Body of pancreas (tissue), 4 donors: ENCODE measurements around the gene DAZAP2.

Experiments used
- POLR2A ChIP-seq, 3 donors: fragments of 450-650 bp; IDR thresholded peaks; one replicate each; pipeline ENCODE4 v1.6.1; 2016; ENCODE audit warnings: antibody characterized with exemption in 3 of 3, mild to moderate bottlenecking in 2 of 3
- TF ChIP-seq, protein P1 (sequence below), 7 experiments: fragments of 450-650 bp in 4 of 7; fragments of 200-600 bp in 3 of 7; sonication (generic) in 3 of 7; IDR thresholded peaks; one replicate each; pipeline ENCODE4 v1.5.1; 2016 to 2019; ENCODE audit warnings: antibody characterized with exemption in 7 of 7

DNA sequence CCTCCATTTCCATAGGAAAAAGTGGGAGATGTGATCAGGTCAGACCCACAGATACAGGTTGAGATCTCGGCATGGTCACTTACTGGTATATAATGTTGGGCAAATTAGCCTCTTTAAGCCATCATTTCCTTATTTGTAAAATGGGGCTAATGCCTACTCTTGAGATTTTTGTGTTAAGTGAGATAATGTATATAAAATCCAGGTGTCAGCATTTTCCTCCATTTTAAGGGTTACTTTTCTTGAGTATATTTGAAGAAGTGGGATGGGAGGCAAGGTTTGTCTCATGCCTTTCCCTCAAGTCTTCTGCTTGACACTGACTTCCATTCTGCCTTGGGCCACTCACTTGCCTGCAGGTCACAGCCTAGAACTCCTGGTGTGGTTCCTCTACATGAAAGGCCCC lies 10.7 kb upstream of the DAZAP2 start:
- no peak for TF ChIP-seq POLR2A (IDR thresholded peaks at IDR 0.05)
- TF ChIP-seq, protein P1, sequence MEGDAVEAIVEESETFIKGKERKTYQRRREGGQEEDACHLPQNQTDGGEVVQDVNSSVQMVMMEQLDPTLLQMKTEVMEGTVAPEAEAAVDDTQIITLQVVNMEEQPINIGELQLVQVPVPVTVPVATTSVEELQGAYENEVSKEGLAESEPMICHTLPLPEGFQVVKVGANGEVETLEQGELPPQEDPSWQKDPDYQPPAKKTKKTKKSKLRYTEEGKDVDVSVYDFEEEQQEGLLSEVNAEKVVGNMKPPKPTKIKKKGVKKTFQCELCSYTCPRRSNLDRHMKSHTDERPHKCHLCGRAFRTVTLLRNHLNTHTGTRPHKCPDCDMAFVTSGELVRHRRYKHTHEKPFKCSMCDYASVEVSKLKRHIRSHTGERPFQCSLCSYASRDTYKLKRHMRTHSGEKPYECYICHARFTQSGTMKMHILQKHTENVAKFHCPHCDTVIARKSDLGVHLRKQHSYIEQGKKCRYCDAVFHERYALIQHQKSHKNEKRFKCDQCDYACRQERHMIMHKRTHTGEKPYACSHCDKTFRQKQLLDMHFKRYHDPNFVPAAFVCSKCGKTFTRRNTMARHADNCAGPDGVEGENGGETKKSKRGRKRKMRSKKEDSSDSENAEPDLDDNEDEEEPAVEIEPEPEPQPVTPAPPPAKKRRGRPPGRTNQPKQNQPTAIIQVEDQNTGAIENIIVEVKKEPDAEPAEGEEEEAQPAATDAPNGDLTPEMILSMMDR (IDR thresholded peaks at IDR 0.05), result no peak
